SK-N-SH (cell line): ENCODE measurements around the gene CYP26A1. TPM values are rescaled to one million over a fixed set of nuclear protein-coding genes. Genes with fewer than 3 reads are reported as not detected.

ENCODE experiments used
- CTCF ChIA-PET: fragments of 300-600, 350-600 bp; formaldehyde crosslinking; extraction: SDS; loops from one replicate; lab custom pipeline; 2021; lab: Yijun Ruan, JAX
- POLR2A ChIA-PET: fragments of 350-600 bp; sonication (Branson Sonifier 250); formaldehyde crosslinking; extraction: SDS; loops from one replicate; lab custom pipeline; 2020; ENCODE audit warnings: antibody characterized with exemption, inconsistent platforms; lab: Yijun Ruan, JAX
- DNase-seq: peaks from one replicate; pipeline ENCODE4 v3.0.0; 2012
- H2AFZ ChIP-seq: fragments of 200-600 bp; sonication (generic); 2 replicates; pipeline ENCODE4 v1.8.1; 2016; ENCODE audit warnings: antibody characterized with exemption, mild to moderate bottlenecking, low read depth
- H3F3A ChIP-seq: fragments of 200-600 bp; sonication (generic); replicated peaks from 2 replicates; pipeline ENCODE3; 2016; ENCODE audit warnings: antibody characterized with exemption, mild to moderate bottlenecking; ENCODE audit not compliant: insufficient read depth
- H3K27ac ChIP-seq, 2 experiments: fragments of 200-500 bp in 1 of 2; fragments of 200-600 bp in 1 of 2; sonication (Bioruptor generic) in 1 of 2; sonication (generic), shearing (Covaris generic) in 1 of 2; 2 replicates each; pipeline versions ENCODE4 v1.5.1 to v1.6.1; 2014 to 2016; ENCODE audit warnings: low read depth in 2 of 2, inconsistent platforms in 1 of 2, low read length in 1 of 2, mild to moderate bottlenecking in 1 of 2, mixed read lengths in 1 of 2
- H3K27me3 ChIP-seq: fragments of 200-600 bp; sonication (generic), shearing (Covaris generic); 2 replicates; pipeline ENCODE4 v1.6.1; 2016; ENCODE audit warnings: mixed run types; ENCODE audit not compliant: insufficient read depth
- H3K36me3 ChIP-seq, 2 experiments: fragments of 200-500 bp in 1 of 2; fragments of 200-600 bp in 1 of 2; sonication (Bioruptor generic) in 1 of 2; sonication (generic) in 1 of 2; replicated peaks in 1 of 2; 2 replicates each; pipeline versions ENCODE3 to v1.5.1; 2014 to 2016; ENCODE audit warnings: low read length in 1 of 2, mild to moderate bottlenecking in 1 of 2; ENCODE audit not compliant: insufficient read depth in 2 of 2, control insufficient read depth in 1 of 2
- H3K4me1 ChIP-seq, 2 experiments: fragments of 200-500 bp in 1 of 2; fragments of 200-600 bp in 1 of 2; sonication (Bioruptor generic) in 1 of 2; sonication (generic), shearing (Covaris generic) in 1 of 2; 2 replicates each; pipeline versions ENCODE4 v1.5.1 to v1.6.1; 2014 to 2016; ENCODE audit warnings: low read depth in 1 of 2, low read length in 1 of 2, mixed run types in 1 of 2; ENCODE audit not compliant: insufficient read depth in 2 of 2, control insufficient read depth in 1 of 2
- H3K4me2 ChIP-seq: fragments of 200-600 bp; sonication (generic), shearing (Covaris generic); 2 replicates; pipeline ENCODE4 v1.6.1; 2017; ENCODE audit warnings: mixed run types
- H3K4me3 ChIP-seq, 2 experiments: fragments of 200-500 bp in 1 of 2; fragments of 200-600 bp in 1 of 2; sonication (Bioruptor generic) in 1 of 2; sonication (generic), shearing (Covaris generic) in 1 of 2; 2 replicates each; pipeline versions ENCODE4 v1.5.1 to v1.8.1; 2014 to 2016; ENCODE audit warnings: low read depth in 2 of 2, inconsistent platforms in 1 of 2, low read length in 1 of 2, mild to moderate bottlenecking in 1 of 2, mixed read lengths in 1 of 2, moderate library complexity in 1 of 2
- H3K79me2 ChIP-seq: fragments of 200-600 bp; sonication (generic); 2 replicates; pipeline ENCODE4 v1.8.1; 2017; ENCODE audit warnings: mild to moderate bottlenecking; ENCODE audit not compliant: insufficient read depth
- H3K9ac ChIP-seq: fragments of 200-600 bp; sonication (generic); 2 replicates; pipeline ENCODE4 v1.6.1; 2017; ENCODE audit warnings: mixed run types
- H3K9me2 ChIP-seq: fragments of 200-600 bp; sonication (generic); 2 replicates; pipeline ENCODE4 v1.6.1; 2017; ENCODE audit warnings: mixed run types
- H3K9me3 ChIP-seq: fragments of 200-600 bp; sonication (generic); 2 replicates; pipeline ENCODE4 v1.6.1; 2017; ENCODE audit warnings: mixed run types, mild to moderate bottlenecking, moderate library complexity
- H4K20me1 ChIP-seq: fragments of 200-600 bp; sonication (generic); 2 replicates; pipeline ENCODE4 v1.6.1; 2017; ENCODE audit warnings: mild to moderate bottlenecking, mixed run types; ENCODE audit not compliant: insufficient read depth
- FOSL2 ChIP-seq: IDR thresholded peaks from 2 replicates; pipeline ENCODE4 v1.4.0; 2012; ENCODE audit warnings: low read depth, mild to moderate bottlenecking, moderate library complexity, borderline replicate concordance
- FOXM1 ChIP-seq: IDR thresholded peaks from 2 replicates; pipeline ENCODE4 v1.4.0; 2012; ENCODE audit warnings: low read depth, mild to moderate bottlenecking
- GABPA ChIP-seq: IDR thresholded peaks from 2 replicates; pipeline ENCODE4 v1.4.0; 2012; ENCODE audit warnings: low read depth, mild to moderate bottlenecking
- MEF2A ChIP-seq: IDR thresholded peaks from 2 replicates; pipeline ENCODE4 v1.4.0; 2012; ENCODE audit warnings: low read depth, borderline replicate concordance
- MXI1 ChIP-seq: IDR thresholded peaks from 2 replicates; pipeline ENCODE4 v1.6.1; 2012; ENCODE audit warnings: mild to moderate bottlenecking, low read depth, low read length, improper control_type of control experiment
- NFIC ChIP-seq: IDR thresholded peaks from 2 replicates; pipeline ENCODE4 v1.4.0; 2012; ENCODE audit warnings: borderline replicate concordance
- POLR2AphosphoS5 ChIP-seq: IDR thresholded peaks from 2 replicates; pipeline ENCODE4 v1.6.1; 2012; ENCODE audit warnings: low read depth, low read length
- RAD21 ChIP-seq: IDR thresholded peaks from 2 replicates; pipeline ENCODE4 v1.6.1; 2012; ENCODE audit warnings: mild to moderate bottlenecking, low read length
- RCOR1 ChIP-seq: fragments of 150-350 bp; IDR thresholded peaks from 2 replicates; pipeline ENCODE4 v1.6.1; 2017; ENCODE audit warnings: antibody characterized with exemption, low read length
- RFX5 ChIP-seq: IDR thresholded peaks from 2 replicates; pipeline ENCODE4 v1.6.1; 2012; ENCODE audit warnings: mild to moderate bottlenecking, improper control_type of control experiment, low read length
- SMC3 ChIP-seq: IDR thresholded peaks from 2 replicates; pipeline ENCODE4 v1.6.1; 2012; ENCODE audit warnings: low read depth, low read length, improper control_type of control experiment
- TCF12 ChIP-seq: IDR thresholded peaks from 2 replicates; pipeline ENCODE4 v1.4.0; 2012
- WGBS: methylation state at CpG from one replicate; pipeline ENCODE4 v1.1.6; 2017; ENCODE audit warnings: low lambda C conversion rate; 5-methylcytosine and 5-hydroxymethylcytosine counted together
- polyA plus RNA-seq, 3 experiments: library from polyadenylated mRNA; depleted of rRNA; stranded (reverse); fragments of >200 nt; gene quantifications; 2 replicates each; pipeline ENCODE4 v1.2.3, GENCODE V29; 2012
- TF ChIP-seq, protein P1 (sequence below): fragments of 150-350 bp; IDR thresholded peaks from 2 replicates; pipeline ENCODE4 v1.6.1; 2016; ENCODE audit warnings: mild to moderate bottlenecking, low read depth, low read length
- TF ChIP-seq, protein P2 (sequence below): IDR thresholded peaks from 2 replicates; pipeline ENCODE4 v1.4.0; 2012; ENCODE audit warnings: low read depth
- TF ChIP-seq, protein P3 (sequence below): fragments of 150-350 bp; IDR thresholded peaks from 2 replicates; pipeline ENCODE4 v1.6.1; 2017; ENCODE audit warnings: antibody characterized with exemption, low read length, low read depth, borderline replicate concordance
- TF ChIP-seq, protein P4 (sequence below): IDR thresholded peaks from 2 replicates; pipeline ENCODE4 v1.4.0; 2012; ENCODE audit warnings: low read depth, borderline replicate concordance
- TF ChIP-seq, protein P5 (sequence below): IDR thresholded peaks from 2 replicates; pipeline ENCODE4 v1.4.0; 2012; ENCODE audit warnings: low read depth, borderline replicate concordance

Gene CYP26A1
- polyA plus RNA-seq, 1 of the 3 experiments (the other 2 are of a cell fraction), result not detected

DNA sequence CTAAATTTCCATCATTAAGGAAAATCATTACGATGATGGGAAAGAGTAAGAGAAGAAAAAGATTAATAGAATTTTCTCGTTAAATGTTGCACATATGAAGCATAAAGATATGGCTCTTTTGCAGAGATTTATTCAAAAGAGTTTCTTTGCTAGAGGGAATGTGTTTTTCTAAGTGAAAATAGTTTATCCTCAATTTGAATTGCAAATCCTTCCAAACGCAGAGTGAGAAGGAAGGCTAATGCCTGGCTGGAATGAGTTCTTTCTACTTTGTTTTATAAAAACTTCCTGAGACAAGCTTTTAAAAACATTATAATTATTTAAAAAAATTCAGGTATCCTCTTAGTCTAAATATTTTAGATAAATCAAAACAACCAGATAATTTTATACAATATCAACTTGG is 14.2 kb downstream of the CYP26A1 start:
- no peaks in the 10 kb centered on the region for H3K36me3 ChIP-seq
- POLR2A ChIA-PET, result no interaction called here
- H4K20me1 ChIP-seq, result no peaks in the 10 kb centered on the region
- H3K4me2 ChIP-seq, result no peak overlapping the region
- H3K9me2 ChIP-seq, result no peaks in the 10 kb centered on the region
- peaks cover 0 to 3% of the 10 kb centered on the region in 2 experiments; a peak in 1 of 4 replicates for H3K4me1 ChIP-seq
- no peak overlapping the region for H3K4me3 ChIP-seq
- WGBS, result 61% methylated on average over 3 of the region's 3 CpGs
- no peak overlapping the region for H2AFZ ChIP-seq
- H3K79me2 ChIP-seq, result no peaks in the 10 kb centered on the region
- TF ChIP-seq, protein P1, sequence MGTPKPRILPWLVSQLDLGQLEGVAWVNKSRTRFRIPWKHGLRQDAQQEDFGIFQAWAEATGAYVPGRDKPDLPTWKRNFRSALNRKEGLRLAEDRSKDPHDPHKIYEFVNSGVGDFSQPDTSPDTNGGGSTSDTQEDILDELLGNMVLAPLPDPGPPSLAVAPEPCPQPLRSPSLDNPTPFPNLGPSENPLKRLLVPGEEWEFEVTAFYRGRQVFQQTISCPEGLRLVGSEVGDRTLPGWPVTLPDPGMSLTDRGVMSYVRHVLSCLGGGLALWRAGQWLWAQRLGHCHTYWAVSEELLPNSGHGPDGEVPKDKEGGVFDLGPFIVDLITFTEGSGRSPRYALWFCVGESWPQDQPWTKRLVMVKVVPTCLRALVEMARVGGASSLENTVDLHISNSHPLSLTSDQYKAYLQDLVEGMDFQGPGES, result no peak
- TF ChIP-seq RCOR1 (no peak), NFIC (no peak), FOXM1 (no peak), SMC3 (no peak), FOSL2 (no peak), GABPA (no peak), MXI1 (no peak), TCF12 (no peak), RAD21 (no peak), POLR2AphosphoS5 (no peak), MEF2A (no peak), RFX5 (no peak)
- TF ChIP-seq, protein P2, sequence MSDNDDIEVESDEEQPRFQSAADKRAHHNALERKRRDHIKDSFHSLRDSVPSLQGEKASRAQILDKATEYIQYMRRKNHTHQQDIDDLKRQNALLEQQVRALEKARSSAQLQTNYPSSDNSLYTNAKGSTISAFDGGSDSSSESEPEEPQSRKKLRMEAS, result no peak
- TF ChIP-seq, protein P3, sequence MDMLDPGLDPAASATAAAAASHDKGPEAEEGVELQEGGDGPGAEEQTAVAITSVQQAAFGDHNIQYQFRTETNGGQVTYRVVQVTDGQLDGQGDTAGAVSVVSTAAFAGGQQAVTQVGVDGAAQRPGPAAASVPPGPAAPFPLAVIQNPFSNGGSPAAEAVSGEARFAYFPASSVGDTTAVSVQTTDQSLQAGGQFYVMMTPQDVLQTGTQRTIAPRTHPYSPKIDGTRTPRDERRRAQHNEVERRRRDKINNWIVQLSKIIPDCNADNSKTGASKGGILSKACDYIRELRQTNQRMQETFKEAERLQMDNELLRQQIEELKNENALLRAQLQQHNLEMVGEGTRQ, result no peak
- TF ChIP-seq, protein P4, sequence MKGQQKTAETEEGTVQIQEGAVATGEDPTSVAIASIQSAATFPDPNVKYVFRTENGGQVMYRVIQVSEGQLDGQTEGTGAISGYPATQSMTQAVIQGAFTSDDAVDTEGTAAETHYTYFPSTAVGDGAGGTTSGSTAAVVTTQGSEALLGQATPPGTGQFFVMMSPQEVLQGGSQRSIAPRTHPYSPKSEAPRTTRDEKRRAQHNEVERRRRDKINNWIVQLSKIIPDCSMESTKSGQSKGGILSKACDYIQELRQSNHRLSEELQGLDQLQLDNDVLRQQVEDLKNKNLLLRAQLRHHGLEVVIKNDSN, result no peak
- TF ChIP-seq, protein P5, sequence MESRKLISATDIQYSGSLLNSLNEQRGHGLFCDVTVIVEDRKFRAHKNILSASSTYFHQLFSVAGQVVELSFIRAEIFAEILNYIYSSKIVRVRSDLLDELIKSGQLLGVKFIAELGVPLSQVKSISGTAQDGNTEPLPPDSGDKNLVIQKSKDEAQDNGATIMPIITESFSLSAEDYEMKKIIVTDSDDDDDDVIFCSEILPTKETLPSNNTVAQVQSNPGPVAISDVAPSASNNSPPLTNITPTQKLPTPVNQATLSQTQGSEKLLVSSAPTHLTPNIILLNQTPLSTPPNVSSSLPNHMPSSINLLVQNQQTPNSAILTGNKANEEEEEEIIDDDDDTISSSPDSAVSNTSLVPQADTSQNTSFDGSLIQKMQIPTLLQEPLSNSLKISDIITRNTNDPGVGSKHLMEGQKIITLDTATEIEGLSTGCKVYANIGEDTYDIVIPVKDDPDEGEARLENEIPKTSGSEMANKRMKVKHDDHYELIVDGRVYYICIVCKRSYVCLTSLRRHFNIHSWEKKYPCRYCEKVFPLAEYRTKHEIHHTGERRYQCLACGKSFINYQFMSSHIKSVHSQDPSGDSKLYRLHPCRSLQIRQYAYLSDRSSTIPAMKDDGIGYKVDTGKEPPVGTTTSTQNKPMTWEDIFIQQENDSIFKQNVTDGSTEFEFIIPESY, result no peak
- no peak overlapping the region for H3K27ac ChIP-seq
- no peaks in the 10 kb centered on the region for H3F3A ChIP-seq
- no peaks in the 10 kb centered on the region; the same call in 1 of the 2 replicates for H3K27me3 ChIP-seq
- H3K9ac ChIP-seq, result no peak overlapping the region
- CTCF ChIA-PET, result interaction anchor here (1.1 to 4.6 kb wide), 4 partner anchors 8 to 270 kb away, joined by 3 to 29 read pairs (median 3); no protein-coding TSS in a partner anchor
- H3K9me3 ChIP-seq, result no peaks in the 10 kb centered on the region
- no peak for DNase-seq
